IMR-90 (cell line): ENCODE results near the gene BCAP31. TPM values are rescaled to one million over a fixed set of nuclear protein-coding genes. Genes with fewer than 3 reads are reported as not detected.

Experiments used
- ATAC-seq: fragments of 200-7000 bp; cut with Tn5 transposase; 2 replicates; pipeline ENCODE4 v1.9.1; 2020; ENCODE audit warnings: low read depth, mild to moderate bottlenecking, moderate library complexity
- BruUV-seq: library from RNA; stranded (reverse); fragments of 400-500 nt; replicated peaks from 2 replicates; lab custom pipeline; 2021; lab: Mats Ljungman, UMichigan
- CTCF ChIA-PET: fragments of 300-600 bp; formaldehyde crosslinking; extraction: SDS; loops from one replicate; lab custom pipeline; 2021; ENCODE audit warnings: antibody characterized with exemption; lab: Yijun Ruan, JAX
- POLR2A ChIA-PET: fragments of 300-600 bp; sonication (Branson Sonifier 250); formaldehyde crosslinking; loops from one replicate; lab custom pipeline; 2022; ENCODE audit warnings: antibody characterized with exemption; ENCODE audit not compliant: unreplicated experiment; lab: Charles Lee
- DNase-seq: peaks from one replicate; pipeline ENCODE4 v3.0.0; 2013
- H2AFZ ChIP-seq: replicated peaks from 2 replicates; pipeline ENCODE3; 2013; ENCODE audit warnings: low read length, mild to moderate bottlenecking; ENCODE audit not compliant: poor library complexity
- H2AK5ac ChIP-seq: 2 replicates; pipeline ENCODE4 v1.6.1; 2013; ENCODE audit warnings: low read depth, low read length, inconsistent platforms
- H2AK9ac ChIP-seq: replicated peaks from 2 replicates; pipeline ENCODE3; 2013; ENCODE audit warnings: mild to moderate bottlenecking, low read depth, low read length, moderate library complexity; ENCODE audit not compliant: poor library complexity
- H2BK120ac ChIP-seq: 2 replicates; pipeline ENCODE4 v1.6.1; 2013; ENCODE audit warnings: low read depth, low read length, inconsistent platforms
- H2BK15ac ChIP-seq: 3 replicates; pipeline ENCODE4 v1.6.1; 2013; ENCODE audit warnings: low read depth, low read length, inconsistent platforms
- H2BK20ac ChIP-seq: 2 replicates; pipeline ENCODE4 v1.6.1; 2013; ENCODE audit warnings: low read depth, mild to moderate bottlenecking, inconsistent platforms, low read length, moderate library complexity
- H2BK5ac ChIP-seq: 2 replicates; pipeline ENCODE4 v1.6.1; 2013; ENCODE audit warnings: mild to moderate bottlenecking, low read depth, low read length, inconsistent platforms; ENCODE audit not compliant: poor library complexity, severe bottlenecking
- H3K14ac ChIP-seq: replicated peaks from 2 replicates; pipeline ENCODE4 v1.6.1; 2013; ENCODE audit warnings: low read depth, low read length, inconsistent platforms
- H3K18ac ChIP-seq: 2 replicates; pipeline ENCODE4 v1.6.1; 2013; ENCODE audit warnings: low read depth, low read length, control low read depth
- H3K23ac ChIP-seq: 2 replicates; pipeline ENCODE4 v1.6.1; 2013; ENCODE audit warnings: low read depth, low read length, inconsistent platforms
- H3K27ac ChIP-seq: 2 replicates; pipeline ENCODE4 v1.5.1; 2013; ENCODE audit warnings: mild to moderate bottlenecking, control low read depth, low read length; ENCODE audit not compliant: insufficient read depth
- H3K27me3 ChIP-seq: 2 replicates; pipeline ENCODE4 v1.6.1; 2013; ENCODE audit warnings: low read length; ENCODE audit not compliant: control insufficient read depth, insufficient read depth
- H3K36me3 ChIP-seq: 2 replicates; pipeline ENCODE4 v1.6.1; 2013; ENCODE audit warnings: low read length, mixed read lengths; ENCODE audit not compliant: control insufficient read depth, insufficient read depth
- H3K4ac ChIP-seq: 2 replicates; pipeline ENCODE4 v1.6.1; 2013; ENCODE audit warnings: low read depth, low read length, inconsistent platforms
- H3K4me1 ChIP-seq: 2 replicates; pipeline ENCODE4 v1.6.1; 2013; ENCODE audit warnings: low read length, mixed read lengths; ENCODE audit not compliant: control insufficient read depth, insufficient read depth
- H3K4me2 ChIP-seq: 2 replicates; pipeline ENCODE4 v1.6.1; 2013; ENCODE audit warnings: low read depth, mild to moderate bottlenecking, control low read depth, low read length, moderate library complexity
- H3K4me3 ChIP-seq: 2 replicates; pipeline ENCODE4 v1.5.1; 2013; ENCODE audit warnings: low read depth, mild to moderate bottlenecking, control low read depth, low read length, moderate library complexity; ENCODE audit not compliant: insufficient read depth
- H3K56ac ChIP-seq: 2 replicates; pipeline ENCODE4 v1.6.1; 2013; ENCODE audit warnings: low read length, inconsistent platforms; ENCODE audit not compliant: insufficient read depth; ENCODE audit errors: extremely low read depth
- H3K79me1 ChIP-seq, 2 experiments: 2 replicates each; pipeline ENCODE4 v1.6.1; 2013; ENCODE audit warnings: low read length in 2 of 2, inconsistent platforms in 1 of 2, low read depth in 1 of 2
- H3K9ac ChIP-seq: 2 replicates; pipeline ENCODE4 v1.6.1; 2013; ENCODE audit warnings: low read depth, low read length, control low read depth
- H3K9me1 ChIP-seq: 2 replicates; pipeline ENCODE4 v1.6.1; 2013; ENCODE audit warnings: low read length, inconsistent platforms; ENCODE audit not compliant: insufficient read depth
- H3K9me3 ChIP-seq: 2 replicates; pipeline ENCODE4 v1.6.1; 2013; ENCODE audit warnings: low read length; ENCODE audit not compliant: control insufficient read depth, insufficient read depth
- H4K20me1 ChIP-seq: 2 replicates; pipeline ENCODE4 v1.6.1; 2013; ENCODE audit warnings: low read length, inconsistent platforms; ENCODE audit not compliant: insufficient read depth
- H4K5ac ChIP-seq: 2 replicates; pipeline ENCODE4 v1.6.1; 2013; ENCODE audit warnings: mild to moderate bottlenecking, low read depth, low read length, control low read depth
- H4K8ac ChIP-seq, 2 experiments: 2 replicates each; pipeline ENCODE4 v1.6.1; 2013; ENCODE audit warnings: low read depth in 2 of 2, low read length in 2 of 2, control low read depth in 1 of 2, inconsistent platforms in 1 of 2
- H4K91ac ChIP-seq: 2 replicates; pipeline ENCODE4 v1.6.1; 2013; ENCODE audit warnings: low read depth, low read length, inconsistent platforms; ENCODE audit not compliant: insufficient read depth
- BHLHE40 ChIP-seq: fragments of 150-350 bp; IDR thresholded peaks from 2 replicates; pipeline ENCODE4 v1.6.1; 2016; ENCODE audit warnings: mild to moderate bottlenecking, low read depth, low read length
- CEBPB ChIP-seq: IDR thresholded peaks from 2 replicates; pipeline ENCODE4 v1.6.1; 2012; ENCODE audit warnings: low read depth, low read length, improper control_type of control experiment
- CHD1 ChIP-seq: IDR thresholded peaks from 2 replicates; pipeline ENCODE4 v1.6.1; 2012; ENCODE audit warnings: low read depth, low read length, improper control_type of control experiment
- FOS ChIP-seq: fragments of 150-350 bp; IDR thresholded peaks from 2 replicates; pipeline ENCODE4 v1.6.1; 2016; ENCODE audit warnings: low read depth, low read length
- MAFK ChIP-seq: IDR thresholded peaks from 2 replicates; pipeline ENCODE4 v1.6.1; 2012; ENCODE audit warnings: low read depth, low read length, improper control_type of control experiment
- MAZ ChIP-seq: IDR thresholded peaks from 2 replicates; pipeline ENCODE4 v1.6.1; 2012; ENCODE audit warnings: low read depth, mild to moderate bottlenecking, low read length, improper control_type of control experiment, moderate library complexity, borderline replicate concordance
- MXI1 ChIP-seq: IDR thresholded peaks from 2 replicates; pipeline ENCODE4 v1.6.1; 2012; ENCODE audit warnings: low read depth, mild to moderate bottlenecking, low read length, moderate library complexity, borderline replicate concordance
- NFE2L2 ChIP-seq: fragments of 150-350 bp; IDR thresholded peaks from 2 replicates; pipeline ENCODE4 v1.6.1; 2016; ENCODE audit warnings: low read depth, mild to moderate bottlenecking, low read length
- RCOR1 ChIP-seq: IDR thresholded peaks from 2 replicates; pipeline ENCODE4 v1.6.1; 2012; ENCODE audit warnings: mild to moderate bottlenecking, low read length, improper control_type of control experiment; ENCODE audit not compliant: insufficient replicate concordance
- RFX5 ChIP-seq: IDR thresholded peaks from 2 replicates; pipeline ENCODE4 v1.8.0; 2012; ENCODE audit warnings: low read depth, mild to moderate bottlenecking, low read length, moderate library complexity
- WGBS, 2 experiments: methylation state at CpG; one replicate each; pipeline versions ENCODE4 v1.1.5 to v1.1.7; 2013; ENCODE audit warnings: missing lambda C conversion rate in 2 of 2; ENCODE audit not compliant: insufficient read length in 1 of 2; ENCODE audit errors: extremely low coverage in 2 of 2; 5-methylcytosine and 5-hydroxymethylcytosine counted together
- dilution Hi-C: fragments of 300-500 bp; cut with HindIII; formaldehyde crosslinking; loops from one replicate; pipeline ENCODE4 v1.14.3; 2018; ENCODE audit warnings: low sequenced_read_pairs; ENCODE audit not compliant: unreplicated experiment
- in situ Hi-C: fragments of 300-500 bp; cut with MboI; formaldehyde crosslinking; loops from 3 replicates; pipeline ENCODE4 v1.14.3; 2019; ENCODE audit warnings: low sequenced_read_pairs, inconsistent platforms, mixed read lengths
- intact Hi-C: fragments of 100-400 bp; cut with micrococcal nuclease; formaldehyde crosslinking; loops from 2 replicates; pipeline ENCODE4 v1.10.0; 2022
- polyA plus RNA-seq, 3 experiments: library from polyadenylated mRNA; depleted of rRNA; stranded (reverse); fragments of >200 nt; gene quantifications; 2 replicates each; pipeline ENCODE4 v1.2.3, GENCODE V29; 2012; ENCODE audit warnings: low replicate concordance in 1 of 3
- total RNA-seq: library from RNA; depleted of rRNA; stranded (reverse); fragments of >200 nt; gene quantifications from 2 replicates; pipeline ENCODE4 v1.2.3, GENCODE V29; 2012
- TF ChIP-seq, protein P1 (sequence below): conservative IDR thresholded peaks from 2 replicates; pipeline ENCODE4 v1.5.1; 2012; ENCODE audit warnings: mild to moderate bottlenecking, low read depth, low read length, improper control_type of control experiment
- TF ChIP-seq, protein P2 (sequence below): fragments of 150-350 bp; IDR thresholded peaks from 2 replicates; pipeline ENCODE4 v1.6.1; 2016; ENCODE audit warnings: low read depth, mild to moderate bottlenecking, low read length, moderate library complexity, borderline replicate concordance
- TF ChIP-seq, protein P3 (sequence below): fragments of 150-350 bp; IDR thresholded peaks from 2 replicates; pipeline ENCODE4 v1.6.1; 2017; ENCODE audit warnings: mild to moderate bottlenecking, antibody characterized with exemption, low read length, low read depth

Gene BCAP31
- total and polyA plus RNA-seq, 2 of the 4 experiments (the other 2 are of a cell fraction): 125 to 244 TPM

DNA sequence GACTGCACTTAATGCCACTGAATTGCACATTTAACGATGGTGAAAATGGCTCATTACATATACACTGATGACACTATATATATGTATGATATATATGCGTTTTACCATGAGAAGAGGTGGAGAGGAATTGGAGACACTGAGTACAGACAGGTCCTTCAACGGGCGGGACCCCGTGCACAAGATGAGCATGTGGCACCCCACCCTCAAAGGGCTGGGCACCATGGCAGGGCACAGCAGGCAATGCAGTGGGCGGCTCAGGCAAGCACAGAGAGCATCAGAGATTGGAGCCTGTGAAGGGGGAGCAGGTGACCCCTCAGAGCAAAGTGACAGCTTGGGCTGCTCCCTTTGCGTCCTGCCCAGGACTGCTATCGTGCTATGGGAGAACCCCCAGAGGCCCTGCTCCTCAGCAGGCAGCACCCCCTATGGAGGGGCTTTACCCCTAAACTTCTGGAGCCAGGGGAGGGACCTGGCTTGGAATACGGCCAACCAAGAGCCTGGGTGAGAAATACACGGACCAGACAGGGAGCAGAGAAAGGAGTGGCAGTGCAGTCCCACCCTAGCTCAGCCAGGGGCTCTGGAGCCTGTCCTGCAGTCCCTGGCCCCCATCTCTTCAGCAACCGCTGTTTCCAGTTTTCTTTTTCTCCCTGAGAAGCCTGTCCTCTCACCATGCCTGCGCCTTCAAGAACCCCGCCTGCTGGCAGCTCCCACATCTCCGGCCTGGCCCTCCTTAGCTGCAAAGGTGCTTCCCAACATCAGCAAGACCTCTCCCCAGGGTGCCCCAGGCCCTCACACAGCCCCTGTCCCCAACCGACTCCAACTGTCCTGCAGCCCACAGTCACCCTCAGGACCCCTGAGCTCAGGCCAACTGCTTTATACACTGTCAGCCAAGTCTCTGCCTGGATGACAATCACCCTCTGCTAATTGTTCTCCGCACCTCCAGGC is 26.0 kb downstream of the BCAP31 start:
- Histone ChIP-seq H3K27me3 (no peaks in the 10 kb centered on the region), H3K4me3 (no peak overlapping the region), H3K4me1 (peaks cover 2% of the 10 kb centered on the region; the same call in 1 of the 2 replicates), H3K4me2 (no peak overlapping the region), H4K20me1 (no peaks in the 10 kb centered on the region), H4K8ac (no peak overlapping the region), H2BK5ac (no peak overlapping the region), H3K27ac (no peak overlapping the region), H2BK20ac (no peak overlapping the region), H3K9me1 (no peaks in the 10 kb centered on the region), H3K9me3 (no peaks in the 10 kb centered on the region), H2AK5ac (no peak overlapping the region), H3K23ac (no peak overlapping the region), H2AK9ac (no peak overlapping the region), H2BK15ac (no peak overlapping the region), H3K36me3 (peaks cover 13% of the 10 kb centered on the region), H4K91ac (no peak overlapping the region), H3K9ac (no peak overlapping the region), H3K79me1 (no peaks in the 10 kb centered on the region), H2AFZ (no peak overlapping the region), H4K5ac (no peak overlapping the region), H2BK120ac (no peak overlapping the region), H3K4ac (no peak overlapping the region), H3K18ac (no peak overlapping the region), H3K56ac (no peak overlapping the region), H3K14ac (no peak overlapping the region)
- ChIA-PET POLR2A (no interaction called here), CTCF (no interaction called here)
- no peak for ATAC-seq
- dilution Hi-C loops (no loop called here), intact Hi-C loops (no loop called here), in situ Hi-C loops (no loop called here)
- TF ChIP-seq BHLHE40: no peak
- no peak for TF ChIP-seq MAFK
- TF ChIP-seq FOS: no peak
- no peak for TF ChIP-seq CEBPB
- TF ChIP-seq, protein P1, sequence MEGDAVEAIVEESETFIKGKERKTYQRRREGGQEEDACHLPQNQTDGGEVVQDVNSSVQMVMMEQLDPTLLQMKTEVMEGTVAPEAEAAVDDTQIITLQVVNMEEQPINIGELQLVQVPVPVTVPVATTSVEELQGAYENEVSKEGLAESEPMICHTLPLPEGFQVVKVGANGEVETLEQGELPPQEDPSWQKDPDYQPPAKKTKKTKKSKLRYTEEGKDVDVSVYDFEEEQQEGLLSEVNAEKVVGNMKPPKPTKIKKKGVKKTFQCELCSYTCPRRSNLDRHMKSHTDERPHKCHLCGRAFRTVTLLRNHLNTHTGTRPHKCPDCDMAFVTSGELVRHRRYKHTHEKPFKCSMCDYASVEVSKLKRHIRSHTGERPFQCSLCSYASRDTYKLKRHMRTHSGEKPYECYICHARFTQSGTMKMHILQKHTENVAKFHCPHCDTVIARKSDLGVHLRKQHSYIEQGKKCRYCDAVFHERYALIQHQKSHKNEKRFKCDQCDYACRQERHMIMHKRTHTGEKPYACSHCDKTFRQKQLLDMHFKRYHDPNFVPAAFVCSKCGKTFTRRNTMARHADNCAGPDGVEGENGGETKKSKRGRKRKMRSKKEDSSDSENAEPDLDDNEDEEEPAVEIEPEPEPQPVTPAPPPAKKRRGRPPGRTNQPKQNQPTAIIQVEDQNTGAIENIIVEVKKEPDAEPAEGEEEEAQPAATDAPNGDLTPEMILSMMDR: no peak
- TF ChIP-seq MAZ: no peak
- TF ChIP-seq CHD1: no peak
- no peak for TF ChIP-seq RFX5
- TF ChIP-seq, protein P2, sequence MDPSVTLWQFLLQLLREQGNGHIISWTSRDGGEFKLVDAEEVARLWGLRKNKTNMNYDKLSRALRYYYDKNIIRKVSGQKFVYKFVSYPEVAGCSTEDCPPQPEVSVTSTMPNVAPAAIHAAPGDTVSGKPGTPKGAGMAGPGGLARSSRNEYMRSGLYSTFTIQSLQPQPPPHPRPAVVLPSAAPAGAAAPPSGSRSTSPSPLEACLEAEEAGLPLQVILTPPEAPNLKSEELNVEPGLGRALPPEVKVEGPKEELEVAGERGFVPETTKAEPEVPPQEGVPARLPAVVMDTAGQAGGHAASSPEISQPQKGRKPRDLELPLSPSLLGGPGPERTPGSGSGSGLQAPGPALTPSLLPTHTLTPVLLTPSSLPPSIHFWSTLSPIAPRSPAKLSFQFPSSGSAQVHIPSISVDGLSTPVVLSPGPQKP: no peak
- no peak for TF ChIP-seq MXI1
- TF ChIP-seq, protein P3, sequence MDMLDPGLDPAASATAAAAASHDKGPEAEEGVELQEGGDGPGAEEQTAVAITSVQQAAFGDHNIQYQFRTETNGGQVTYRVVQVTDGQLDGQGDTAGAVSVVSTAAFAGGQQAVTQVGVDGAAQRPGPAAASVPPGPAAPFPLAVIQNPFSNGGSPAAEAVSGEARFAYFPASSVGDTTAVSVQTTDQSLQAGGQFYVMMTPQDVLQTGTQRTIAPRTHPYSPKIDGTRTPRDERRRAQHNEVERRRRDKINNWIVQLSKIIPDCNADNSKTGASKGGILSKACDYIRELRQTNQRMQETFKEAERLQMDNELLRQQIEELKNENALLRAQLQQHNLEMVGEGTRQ: no peak
- TF ChIP-seq NFE2L2: no peak
- TF ChIP-seq RCOR1: no peak
- 71% methylated on average over 5 of the region's 16 CpGs; no CpG with 5 or more reads in 1 of the 2 experiments for WGBS, 2 experiments
- no TSS peak for BruUV-seq
- no peak for DNase-seq
